ENCODE results near the gene BAIAP3.

DNA sequence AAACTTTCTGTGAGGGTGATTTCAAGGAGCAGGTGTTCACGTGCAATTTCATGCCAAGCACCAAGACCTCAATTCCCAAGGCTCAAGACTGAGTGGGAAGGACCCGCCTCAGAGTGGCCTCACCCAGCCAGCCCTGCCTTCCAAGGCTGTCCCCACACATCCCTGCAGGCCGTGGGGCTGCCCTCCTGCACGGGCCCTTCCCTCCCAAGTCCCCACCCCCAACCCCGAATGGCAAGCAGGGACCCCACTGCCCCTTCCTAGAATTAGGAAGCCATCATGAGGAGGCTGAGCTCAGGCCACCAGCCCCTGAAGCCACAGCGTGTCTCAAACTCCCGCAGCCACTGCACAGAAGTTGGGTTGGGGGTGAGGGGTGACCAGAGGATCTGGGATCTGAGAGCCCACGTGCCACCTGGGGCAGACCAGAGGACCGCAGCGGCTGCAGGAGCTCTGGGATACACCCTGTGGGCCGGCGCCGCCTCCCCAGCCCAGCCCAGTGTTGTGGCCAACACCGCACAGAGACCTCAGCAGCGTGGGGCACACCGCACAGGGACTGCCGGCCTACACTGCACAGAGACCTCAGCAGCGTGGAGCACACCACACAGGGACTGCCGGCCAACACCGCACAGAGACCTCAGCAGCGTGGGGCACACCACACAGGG lies 39.0 kb downstream of the BAIAP3 start:
- no peak for TF ChIP-seq CTCF (IDR thresholded peaks at IDR 0.05 in 2 of 3, conservative IDR thresholded peaks at IDR 0.05 in 1 of 3; ENCODE audit: control insufficient read depth in 2 of 3, extremely low read depth in 1 of 3, insufficient read depth in 1 of 3, low read depth in 3 of 3, low read length in 3 of 3)
- no peak for TF ChIP-seq POLR2A (IDR thresholded peaks at IDR 0.05; ENCODE audit: low read depth, low read length)
- TF ChIP-seq HDAC2 (IDR thresholded peaks at IDR 0.05) = no peak
- TF ChIP-seq SMC3 (IDR thresholded peaks at IDR 0.05; ENCODE audit: borderline replicate concordance, low read length) = no peak
- TF ChIP-seq CBX5 (IDR thresholded peaks at IDR 0.05; ENCODE audit: low read depth) = no peak
- no peak for TF ChIP-seq CEBPB (IDR thresholded peaks at IDR 0.05; ENCODE audit: borderline replicate concordance in 1 of 2, low read depth in 2 of 2, low read length in 2 of 2)
- TF ChIP-seq, protein P1, sequence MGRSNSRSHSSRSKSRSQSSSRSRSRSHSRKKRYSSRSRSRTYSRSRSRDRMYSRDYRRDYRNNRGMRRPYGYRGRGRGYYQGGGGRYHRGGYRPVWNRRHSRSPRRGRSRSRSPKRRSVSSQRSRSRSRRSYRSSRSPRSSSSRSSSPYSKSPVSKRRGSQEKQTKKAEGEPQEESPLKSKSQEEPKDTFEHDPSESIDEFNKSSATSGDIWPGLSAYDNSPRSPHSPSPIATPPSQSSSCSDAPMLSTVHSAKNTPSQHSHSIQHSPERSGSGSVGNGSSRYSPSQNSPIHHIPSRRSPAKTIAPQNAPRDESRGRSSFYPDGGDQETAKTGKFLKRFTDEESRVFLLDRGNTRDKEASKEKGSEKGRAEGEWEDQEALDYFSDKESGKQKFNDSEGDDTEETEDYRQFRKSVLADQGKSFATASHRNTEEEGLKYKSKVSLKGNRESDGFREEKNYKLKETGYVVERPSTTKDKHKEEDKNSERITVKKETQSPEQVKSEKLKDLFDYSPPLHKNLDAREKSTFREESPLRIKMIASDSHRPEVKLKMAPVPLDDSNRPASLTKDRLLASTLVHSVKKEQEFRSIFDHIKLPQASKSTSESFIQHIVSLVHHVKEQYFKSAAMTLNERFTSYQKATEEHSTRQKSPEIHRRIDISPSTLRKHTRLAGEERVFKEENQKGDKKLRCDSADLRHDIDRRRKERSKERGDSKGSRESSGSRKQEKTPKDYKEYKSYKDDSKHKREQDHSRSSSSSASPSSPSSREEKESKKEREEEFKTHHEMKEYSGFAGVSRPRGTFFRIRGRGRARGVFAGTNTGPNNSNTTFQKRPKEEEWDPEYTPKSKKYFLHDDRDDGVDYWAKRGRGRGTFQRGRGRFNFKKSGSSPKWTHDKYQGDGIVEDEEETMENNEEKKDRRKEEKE (IDR thresholded peaks at IDR 0.05) = no peak
- no peak for TF ChIP-seq CBFB (IDR thresholded peaks at IDR 0.05; ENCODE audit: low read depth)
- TF ChIP-seq, protein P2, sequence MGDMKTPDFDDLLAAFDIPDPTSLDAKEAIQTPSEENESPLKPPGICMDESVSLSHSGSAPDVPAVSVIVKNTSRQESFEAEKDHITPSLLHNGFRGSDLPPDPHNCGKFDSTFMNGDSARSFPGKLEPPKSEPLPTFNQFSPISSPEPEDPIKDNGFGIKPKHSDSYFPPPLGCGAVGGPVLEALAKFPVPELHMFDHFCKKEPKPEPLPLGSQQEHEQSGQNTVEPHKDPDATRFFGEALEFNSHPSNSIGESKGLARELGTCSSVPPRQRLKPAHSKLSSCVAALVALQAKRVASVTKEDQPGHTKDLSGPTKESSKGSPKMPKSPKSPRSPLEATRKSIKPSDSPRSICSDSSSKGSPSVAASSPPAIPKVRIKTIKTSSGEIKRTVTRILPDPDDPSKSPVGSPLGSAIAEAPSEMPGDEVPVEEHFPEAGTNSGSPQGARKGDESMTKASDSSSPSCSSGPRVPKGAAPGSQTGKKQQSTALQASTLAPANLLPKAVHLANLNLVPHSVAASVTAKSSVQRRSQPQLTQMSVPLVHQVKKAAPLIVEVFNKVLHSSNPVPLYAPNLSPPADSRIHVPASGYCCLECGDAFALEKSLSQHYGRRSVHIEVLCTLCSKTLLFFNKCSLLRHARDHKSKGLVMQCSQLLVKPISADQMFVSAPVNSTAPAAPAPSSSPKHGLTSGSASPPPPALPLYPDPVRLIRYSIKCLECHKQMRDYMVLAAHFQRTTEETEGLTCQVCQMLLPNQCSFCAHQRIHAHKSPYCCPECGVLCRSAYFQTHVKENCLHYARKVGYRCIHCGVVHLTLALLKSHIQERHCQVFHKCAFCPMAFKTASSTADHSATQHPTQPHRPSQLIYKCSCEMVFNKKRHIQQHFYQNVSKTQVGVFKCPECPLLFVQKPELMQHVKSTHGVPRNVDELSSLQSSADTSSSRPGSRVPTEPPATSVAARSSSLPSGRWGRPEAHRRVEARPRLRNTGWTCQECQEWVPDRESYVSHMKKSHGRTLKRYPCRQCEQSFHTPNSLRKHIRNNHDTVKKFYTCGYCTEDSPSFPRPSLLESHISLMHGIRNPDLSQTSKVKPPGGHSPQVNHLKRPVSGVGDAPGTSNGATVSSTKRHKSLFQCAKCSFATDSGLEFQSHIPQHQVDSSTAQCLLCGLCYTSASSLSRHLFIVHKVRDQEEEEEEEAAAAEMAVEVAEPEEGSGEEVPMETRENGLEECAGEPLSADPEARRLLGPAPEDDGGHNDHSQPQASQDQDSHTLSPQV (IDR thresholded peaks at IDR 0.05) = no peak
- TF ChIP-seq BCL11A (IDR thresholded peaks at IDR 0.05; ENCODE audit: low read depth, low read length) = no peak
- no peak for TF ChIP-seq NFIC (IDR thresholded peaks at IDR 0.05; ENCODE audit: low read depth, low read length)
- TF ChIP-seq SRF (IDR thresholded peaks at IDR 0.05; ENCODE audit: low read depth in 2 of 2, low read length in 2 of 2) = no peak
- TF ChIP-seq TCF12 (IDR thresholded peaks at IDR 0.05; ENCODE audit: low read depth, low read length) = no peak
